Measurements from ENCODE around the gene SGO2. TPM values are rescaled to one million over a fixed set of nuclear protein-coding genes. Genes with fewer than 3 reads are reported as not detected.

SGO2 gene
- total RNA-seq, 1 donor from 2014 or later, result 2.8 TPM

DNA sequence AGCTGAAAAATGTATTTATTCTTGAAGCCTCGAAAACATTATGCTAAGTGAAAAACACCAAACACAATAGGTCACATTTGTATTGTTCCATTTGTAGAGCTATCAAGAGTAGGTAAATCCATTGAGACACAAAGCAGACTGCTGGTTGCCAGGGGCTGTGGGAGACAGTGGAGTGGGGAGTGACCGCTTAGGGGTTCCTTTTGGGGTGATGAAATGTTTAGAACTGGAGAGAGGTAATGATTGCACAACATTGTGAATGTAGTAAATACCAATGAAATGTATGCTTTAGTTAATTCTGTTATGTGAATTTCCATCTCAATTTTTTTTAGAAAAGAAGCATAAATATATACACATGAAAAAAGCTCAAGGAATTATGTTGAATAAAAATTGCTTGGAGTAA, 32.0 kb upstream of the SGO2 start:
- no peak for DNase-seq
- intact Hi-C loops (cut with DNase I), result no loop called here
- H3K27ac ChIP-seq, result no peak overlapping the region
- peaks cover 91% of the 10 kb centered on the region for H3K36me3 ChIP-seq
- TF ChIP-seq, protein P1, sequence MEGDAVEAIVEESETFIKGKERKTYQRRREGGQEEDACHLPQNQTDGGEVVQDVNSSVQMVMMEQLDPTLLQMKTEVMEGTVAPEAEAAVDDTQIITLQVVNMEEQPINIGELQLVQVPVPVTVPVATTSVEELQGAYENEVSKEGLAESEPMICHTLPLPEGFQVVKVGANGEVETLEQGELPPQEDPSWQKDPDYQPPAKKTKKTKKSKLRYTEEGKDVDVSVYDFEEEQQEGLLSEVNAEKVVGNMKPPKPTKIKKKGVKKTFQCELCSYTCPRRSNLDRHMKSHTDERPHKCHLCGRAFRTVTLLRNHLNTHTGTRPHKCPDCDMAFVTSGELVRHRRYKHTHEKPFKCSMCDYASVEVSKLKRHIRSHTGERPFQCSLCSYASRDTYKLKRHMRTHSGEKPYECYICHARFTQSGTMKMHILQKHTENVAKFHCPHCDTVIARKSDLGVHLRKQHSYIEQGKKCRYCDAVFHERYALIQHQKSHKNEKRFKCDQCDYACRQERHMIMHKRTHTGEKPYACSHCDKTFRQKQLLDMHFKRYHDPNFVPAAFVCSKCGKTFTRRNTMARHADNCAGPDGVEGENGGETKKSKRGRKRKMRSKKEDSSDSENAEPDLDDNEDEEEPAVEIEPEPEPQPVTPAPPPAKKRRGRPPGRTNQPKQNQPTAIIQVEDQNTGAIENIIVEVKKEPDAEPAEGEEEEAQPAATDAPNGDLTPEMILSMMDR (IDR thresholded peaks at IDR 0.05), result no peak
- H3K9me3 ChIP-seq, result no peaks in the 10 kb centered on the region
- H3K27me3 ChIP-seq (ENCODE audit: low read depth), result no peaks in the 10 kb centered on the region
- ATAC-seq, result no peak
- H3K4me3 ChIP-seq, result no peak overlapping the region
- H3K4me1 ChIP-seq, result no peaks in the 10 kb centered on the region

DNA sequence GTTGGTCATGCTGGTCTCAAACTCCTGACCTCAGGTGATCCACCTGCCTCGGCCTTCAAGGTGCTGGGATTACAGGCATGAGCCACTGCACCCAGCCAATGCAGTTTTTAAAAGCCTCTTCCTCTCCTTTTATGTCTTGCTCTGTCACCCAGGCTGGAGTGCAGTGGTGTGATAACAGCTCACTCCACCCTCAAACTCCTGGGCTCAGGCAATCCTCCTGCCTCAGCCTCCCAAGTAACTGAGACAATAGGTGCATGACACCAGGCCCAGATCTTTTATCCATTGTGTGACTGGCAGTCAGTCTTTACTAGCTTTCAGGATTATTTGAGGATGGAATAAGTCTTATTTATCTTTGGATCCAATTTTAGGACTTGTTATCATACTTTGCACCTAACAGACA, 29.3 kb upstream of the SGO2 start:
- ATAC-seq (no peak), DNase-seq (no peak)
- intact Hi-C loops (cut with DNase I), result no loop called here
- Histone ChIP-seq H3K9me3 (no peaks in the 10 kb centered on the region), H3K27ac (no peak overlapping the region), H3K36me3 (peaks cover 64% of the 10 kb centered on the region), H3K27me3 (ENCODE audit: low read depth) (no peaks in the 10 kb centered on the region), H3K4me1 (no peaks in the 10 kb centered on the region), H3K4me3 (no peak overlapping the region)
- TF ChIP-seq, protein P1 (IDR thresholded peaks at IDR 0.05), result no peak

DNA sequence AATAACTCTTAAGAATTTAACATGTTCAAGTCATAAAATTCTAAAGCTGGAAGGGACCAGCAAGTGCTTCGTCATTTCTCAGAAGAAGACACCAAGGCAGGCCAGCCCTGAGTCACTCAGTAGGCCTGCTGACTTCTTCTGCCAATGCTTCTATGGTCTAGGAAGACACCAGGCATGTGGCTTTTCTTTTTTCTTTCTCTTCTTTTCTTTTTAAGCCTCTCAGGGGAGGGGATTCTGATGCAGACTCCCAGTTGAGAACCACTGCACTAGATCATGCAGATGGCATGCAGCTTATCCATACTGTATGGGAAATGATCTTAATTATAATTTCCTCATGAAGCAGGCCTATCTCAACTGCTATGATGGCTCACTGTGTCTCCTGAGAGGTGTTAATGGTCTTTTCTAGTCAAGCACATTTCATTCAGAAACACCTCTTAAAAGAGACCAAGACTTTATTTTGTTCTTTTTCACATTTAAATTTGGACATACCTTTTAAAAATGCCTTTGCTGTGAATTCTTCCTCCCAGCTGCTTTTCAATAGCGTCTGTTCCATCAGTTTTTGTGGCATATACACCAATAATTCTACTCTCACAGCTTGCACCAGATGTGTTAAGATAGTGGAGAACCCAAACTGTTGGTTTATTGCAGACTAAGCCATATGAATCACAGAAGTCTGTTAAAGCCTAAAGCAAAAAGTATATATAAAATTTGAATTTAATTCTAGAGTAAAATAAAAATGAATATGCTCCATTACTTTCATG, 27.4 kb upstream of the SGO2 start:
- H3K27ac ChIP-seq, result no peak overlapping the region
- ATAC-seq (no peak), DNase-seq (no peak)
- TF ChIP-seq, protein P1 (IDR thresholded peaks at IDR 0.05), result no peak
- no peaks in the 10 kb centered on the region for H3K27me3 ChIP-seq (ENCODE audit: low read depth)
- H3K4me3 ChIP-seq, result no peak overlapping the region
- no peaks in the 10 kb centered on the region for H3K9me3 ChIP-seq
- intact Hi-C loops (cut with DNase I), result no loop called here
- peaks cover 58% of the 10 kb centered on the region for H3K36me3 ChIP-seq
- no peaks in the 10 kb centered on the region for H3K4me1 ChIP-seq

DNA sequence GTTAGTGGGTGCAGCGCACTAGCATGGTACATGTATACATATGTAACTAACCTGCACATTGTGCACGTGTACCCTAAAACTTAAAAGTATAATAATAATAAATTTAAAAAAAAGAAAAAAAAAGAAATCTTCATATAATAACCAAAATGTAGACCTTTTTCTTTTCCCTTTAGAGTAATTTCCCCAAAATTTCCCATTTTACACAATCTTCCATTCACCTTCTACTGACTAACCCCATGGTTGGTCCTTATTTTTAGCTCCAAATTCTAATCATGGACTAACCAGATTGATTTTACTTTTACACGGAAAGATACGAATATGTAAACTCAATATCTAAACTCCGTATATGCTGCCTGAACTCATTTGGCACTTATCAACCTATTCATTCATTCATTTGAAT, 23.8 kb upstream of the SGO2 start:
- H3K27ac ChIP-seq, result no peak overlapping the region
- TF ChIP-seq, protein P1 (IDR thresholded peaks at IDR 0.05), result no peak
- H3K27me3 ChIP-seq (ENCODE audit: low read depth), result no peaks in the 10 kb centered on the region
- ATAC-seq, result no peak
- peaks cover 57% of the 10 kb centered on the region for H3K36me3 ChIP-seq
- H3K4me3 ChIP-seq, result no peak overlapping the region
- no peaks in the 10 kb centered on the region for H3K4me1 ChIP-seq
- DNase-seq, result no peak
- intact Hi-C loops (cut with DNase I), result no loop called here
- H3K9me3 ChIP-seq, result no peaks in the 10 kb centered on the region

DNA sequence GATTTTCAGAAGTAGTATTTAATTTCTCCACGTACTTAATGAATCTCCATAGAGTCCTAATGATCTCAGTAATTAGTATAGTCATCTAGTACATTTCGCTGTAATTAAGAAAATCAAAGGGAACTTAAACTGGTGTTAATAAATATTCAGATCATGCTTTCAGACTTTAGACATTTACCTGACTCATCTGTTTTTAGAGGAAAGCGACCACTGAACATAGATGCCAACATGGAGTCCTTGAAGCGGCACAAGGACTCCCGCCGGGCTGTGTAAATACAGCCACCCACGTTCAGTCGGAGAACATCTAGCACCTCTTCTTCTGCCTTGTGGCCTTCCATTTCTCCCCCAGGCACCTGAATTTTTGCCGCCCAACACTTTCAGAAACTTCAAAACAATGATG, 19.3 kb upstream of the SGO2 start:
- no peak for DNase-seq
- H3K4me3 ChIP-seq, result no peak overlapping the region
- no peak for ATAC-seq
- H3K36me3 ChIP-seq, result peaks cover 40% of the 10 kb centered on the region
- H3K27me3 ChIP-seq (ENCODE audit: low read depth), result no peaks in the 10 kb centered on the region
- peaks cover 11% of the 10 kb centered on the region for H3K4me1 ChIP-seq
- TF ChIP-seq, protein P1 (IDR thresholded peaks at IDR 0.05), result no peak
- no peak overlapping the region for H3K27ac ChIP-seq
- H3K9me3 ChIP-seq, result no peaks in the 10 kb centered on the region
- intact Hi-C loops (cut with DNase I), result no loop called here
